ENCODE results near the gene ANO4. TPM values are rescaled to one million over a fixed set of nuclear protein-coding genes. Genes with fewer than 3 reads are reported as not detected.

ANO4 gene
- total and polyA plus RNA-seq, 2 of the 8 experiments (the other 6 are each of a cell fraction or from before 2014, with no cell fraction given): 1.1 to 3.4 TPM

GRCh38 chr12:100901266-100901665, 106.7 kb downstream of the ANO4 start:
- H2BK120ac ChIP-seq (replicated peaks; ENCODE audit: low read depth, low read length): no peak overlapping the region
- no peak overlapping the region for H2BK5ac ChIP-seq (ENCODE audit: low read depth, low read length)
- no peak overlapping the region for H3K18ac ChIP-seq (ENCODE audit: extremely low read depth, low read length)
- no peak overlapping the region for H3K4me2 ChIP-seq (ENCODE audit: insufficient read depth in 1 of 2, low read depth in 2 of 2, low read length in 2 of 2)
- H3K27ac ChIP-seq (ENCODE audit: low read depth, low read length): no peak overlapping the region
- no peaks in the 10 kb centered on the region for H3K79me1 ChIP-seq (ENCODE audit: low read depth, low read length)
- no peaks in the 10 kb centered on the region for H3K9me3 ChIP-seq (ENCODE audit: insufficient read depth in 2 of 2, low read depth in 1 of 2, low read length in 1 of 2)
- H3K4ac ChIP-seq (replicated peaks; ENCODE audit: insufficient read length, low read depth, low read length): no peak overlapping the region
- H3K4me3 ChIP-seq (ENCODE audit: extremely low read depth in 1 of 4, insufficient read depth in 2 of 4, low read depth in 3 of 4, low read length in 4 of 4): no peak overlapping the region
- H4K20me1 ChIP-seq (replicated peaks in 1 of 2; ENCODE audit: control insufficient read depth in 1 of 2, insufficient read depth in 2 of 2, low read length in 2 of 2): no peaks in the 10 kb centered on the region
- H3K9ac ChIP-seq (replicated peaks in 1 of 4; ENCODE audit: extremely low read depth in 1 of 4, low read depth in 3 of 4, low read length in 3 of 4): no peak overlapping the region
- ChIA-PET CTCF (ENCODE audit: partially characterized antibody) (interaction anchor here (0.6 to 1.9 kb wide), 3 partner anchors 10 to 19 kb away, joined by 3 to 5 read pairs (median 4); no protein-coding TSS in a partner anchor), POLR2A (ENCODE audit: partially characterized antibody) (no interaction called here)
- no peak overlapping the region for H2BK20ac ChIP-seq (ENCODE audit: low read length)
- no peaks in the 10 kb centered on the region for H3K27me3 ChIP-seq (replicated peaks in 1 of 4; ENCODE audit: control insufficient read depth in 3 of 4, extremely low read depth in 1 of 4, insufficient read depth in 3 of 4, low read length in 3 of 4)
- H3K23me2 ChIP-seq (ENCODE audit: low read depth, low read length): no peaks in the 10 kb centered on the region
- no peak overlapping the region for H2AK5ac ChIP-seq (ENCODE audit: low read depth, low read length)
- no peak overlapping the region for H4K8ac ChIP-seq (ENCODE audit: extremely low read depth, insufficient read depth, low read length)
- H4K5ac ChIP-seq (ENCODE audit: insufficient read length, low read depth, low read length): no peak overlapping the region
- no peak for TF ChIP-seq EP300 (IDR thresholded peaks at IDR 0.05; ENCODE audit: borderline replicate concordance in 1 of 2, low read depth in 2 of 2, low read length in 2 of 2)
- no peak for TF ChIP-seq FOSL1 (IDR thresholded peaks at IDR 0.05; ENCODE audit: insufficient read depth, low read depth, low read length)
- TF ChIP-seq, protein P1, sequence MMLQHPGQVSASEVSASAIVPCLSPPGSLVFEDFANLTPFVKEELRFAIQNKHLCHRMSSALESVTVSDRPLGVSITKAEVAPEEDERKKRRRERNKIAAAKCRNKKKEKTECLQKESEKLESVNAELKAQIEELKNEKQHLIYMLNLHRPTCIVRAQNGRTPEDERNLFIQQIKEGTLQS (IDR thresholded peaks at IDR 0.05; ENCODE audit: insufficient read depth, low read depth, low read length): no peak
- TF ChIP-seq SIRT6 (IDR thresholded peaks at IDR 0.05; ENCODE audit: low read length): no peak
- H2BK12ac ChIP-seq (ENCODE audit: low read depth, low read length): no peak overlapping the region
- no peaks in the 10 kb centered on the region for H3K4me1 ChIP-seq (replicated peaks in 1 of 4; ENCODE audit: control insufficient read depth in 3 of 4, insufficient read depth in 4 of 4, low read length in 3 of 4)
- H2BK15ac ChIP-seq (ENCODE audit: low read length): no peak overlapping the region
- no peak overlapping the region for H4K91ac ChIP-seq (replicated peaks; ENCODE audit: insufficient read length, low read length)
- H3K14ac ChIP-seq (ENCODE audit: insufficient read length): no peak overlapping the region
- H2AFZ ChIP-seq (ENCODE audit: low read length): no peak overlapping the region
- FAIRE-seq (no peak), DNase-seq (ENCODE audit: low read depth in 1 of 2, low spot score in 2 of 2) (no peak)
- no peak overlapping the region for H3K56ac ChIP-seq (replicated peaks; ENCODE audit: insufficient read length, low read depth, low read length)
- H3K79me2 ChIP-seq (ENCODE audit: control insufficient read depth in 1 of 2, insufficient read depth in 2 of 2, low read length in 2 of 2): no peaks in the 10 kb centered on the region
- H3K23ac ChIP-seq (ENCODE audit: insufficient read length): no peak overlapping the region
- 87% methylated on average over 1 of the region's 1 CpG; no CpG with 5 or more reads in 1 of the 2 experiments for WGBS, 2 experiments (ENCODE audit: extremely low coverage in 1 of 2, insufficient coverage in 1 of 2, insufficient read length in 1 of 2, insufficient replicate concordance in 2 of 2, low coverage in 1 of 2, low lambda C conversion rate in 2 of 2, missing lambda C conversion rate in 1 of 2)
- H3K36me3 ChIP-seq (ENCODE audit: control insufficient read depth in 2 of 4, insufficient read depth in 4 of 4, low read length in 3 of 4): no peaks in the 10 kb centered on the region
